Left renal pelvis (tissue), 4 donors: ENCODE data around the gene CHRNA7. TPM values are rescaled to one million over a fixed set of nuclear protein-coding genes. Genes with fewer than 3 reads are reported as not detected.
A peak's percentile ranks its signal among the peaks of the same experiment; 100 is the strongest.

ENCODE experiments used
- DNase-seq, 4 donors: peaks; one replicate each; pipeline ENCODE4 v3.0.0-alpha.2; 2013; ENCODE audit warnings: low read depth in 4 of 4, low spot score in 3 of 4
- polyA plus RNA-seq, 4 donors: library from polyadenylated mRNA; unstranded; fragments of 120-200 nt; gene quantifications; one replicate each; pipeline ENCODE4 v1.2.1, GENCODE V29; 2013; ENCODE audit not compliant: insufficient read length in 4 of 4

CHRNA7 gene
- polyA plus RNA-seq, 4 donors: 9.8 to 34.0 (median 13.7) TPM

DNA sequence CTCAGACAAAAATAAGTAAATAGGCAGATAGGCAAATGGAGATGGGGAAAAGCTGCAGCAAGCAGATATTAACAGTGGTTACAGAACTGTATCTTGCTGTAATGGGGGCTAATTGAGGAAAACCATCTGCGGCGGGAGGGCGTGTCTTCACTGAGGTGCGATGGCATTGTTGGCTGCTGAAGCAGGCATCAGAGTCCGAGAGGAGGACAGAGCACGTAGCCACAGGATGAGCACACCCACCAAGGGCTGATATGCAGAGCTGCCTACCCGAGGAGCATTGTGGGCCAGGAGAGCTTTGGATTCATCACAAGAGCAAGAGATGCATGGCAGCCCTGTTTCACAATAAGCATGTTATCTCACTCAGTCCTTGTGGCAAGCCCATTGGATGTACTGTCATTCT is 30.4 kb downstream of the CHRNA7 start:
- DNase-seq: no peak

DNA sequence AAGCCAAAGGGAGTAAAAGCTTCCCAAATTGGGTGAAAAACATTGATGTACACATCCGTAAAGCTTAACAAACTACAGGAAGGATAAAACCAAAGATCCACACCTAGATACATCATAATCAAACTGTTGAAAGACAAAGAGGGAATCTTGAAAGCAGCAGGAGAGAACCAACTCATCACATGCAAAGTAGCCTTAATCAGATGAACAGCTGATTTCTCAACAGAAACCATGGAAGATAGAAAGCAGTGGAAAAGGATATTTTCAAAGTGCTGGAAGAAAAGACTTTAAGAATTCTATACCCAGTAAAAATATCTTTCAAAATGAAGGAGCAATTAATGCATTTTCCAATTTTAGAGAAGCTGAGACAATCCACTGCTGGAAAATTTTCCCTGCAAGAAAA is 36.8 kb downstream of the CHRNA7 start:
- no peak for DNase-seq

DNA sequence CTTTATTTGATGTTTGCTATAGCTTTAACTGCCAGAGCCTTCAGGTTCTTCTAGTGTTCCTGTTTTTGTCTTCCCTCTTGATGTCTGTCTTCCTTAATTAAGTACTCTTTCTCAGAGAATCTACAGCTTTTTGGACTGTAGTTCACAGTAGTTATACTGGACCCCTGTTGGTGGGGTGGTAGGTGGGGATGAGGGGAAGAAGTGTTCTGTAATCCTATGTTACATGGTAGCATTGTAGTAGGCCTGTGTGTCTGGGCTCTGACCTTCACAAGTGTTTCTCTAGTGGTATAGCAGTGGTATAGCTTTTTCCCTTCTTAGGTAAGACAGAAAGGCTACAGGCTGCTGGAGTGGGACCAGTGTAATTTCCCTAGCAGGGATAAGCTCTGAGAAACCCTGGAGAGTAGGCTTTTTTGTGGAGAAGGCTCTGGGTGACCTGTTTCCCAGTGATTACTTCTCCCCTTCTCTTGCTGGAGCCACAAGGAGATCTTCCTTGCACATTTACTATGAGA is 59.6 kb downstream of the CHRNA7 start:
- DNase-seq: no peak

DNA sequence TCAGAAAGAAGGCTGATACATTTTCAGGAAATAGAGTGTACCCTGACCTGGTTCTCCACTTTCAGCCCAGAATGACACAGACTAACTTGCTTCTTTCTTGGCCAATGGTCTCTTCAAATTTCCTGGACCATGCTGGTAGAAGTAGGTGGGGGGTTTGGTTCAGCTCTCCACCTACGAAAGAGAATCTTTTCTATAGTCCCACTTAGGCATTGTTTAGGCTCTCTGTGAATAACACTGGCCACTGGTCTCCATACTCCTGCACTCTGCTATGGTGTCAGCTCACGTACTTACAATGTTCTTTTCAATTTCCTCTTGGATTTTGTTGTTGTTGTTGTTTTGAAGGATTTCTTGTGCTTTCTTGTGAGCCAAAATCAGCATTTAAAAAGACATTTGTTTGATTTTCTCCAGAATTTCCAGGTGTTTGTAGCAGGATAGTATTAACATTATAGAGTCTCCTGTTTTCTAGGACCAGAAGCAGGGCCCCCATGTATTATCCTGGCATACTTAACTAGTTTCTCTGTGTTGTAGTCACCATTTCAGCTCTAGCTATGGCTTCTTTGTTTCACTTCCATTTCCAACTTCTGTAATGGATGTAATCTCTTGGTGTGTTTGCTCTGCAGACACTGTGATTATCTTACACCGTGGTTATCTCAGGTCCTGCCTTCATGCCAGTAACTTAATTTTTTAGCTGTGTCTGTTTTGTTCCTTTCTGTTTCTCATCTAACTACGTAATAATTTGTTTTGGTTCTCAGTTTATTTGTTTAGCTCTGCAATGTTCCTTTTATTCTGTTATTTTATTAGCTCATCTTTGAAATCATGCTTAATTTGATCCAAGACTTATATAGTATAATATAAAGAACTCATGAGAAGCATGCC is 61.4 kb downstream of the CHRNA7 start:
- DNase-seq: no peak

DNA sequence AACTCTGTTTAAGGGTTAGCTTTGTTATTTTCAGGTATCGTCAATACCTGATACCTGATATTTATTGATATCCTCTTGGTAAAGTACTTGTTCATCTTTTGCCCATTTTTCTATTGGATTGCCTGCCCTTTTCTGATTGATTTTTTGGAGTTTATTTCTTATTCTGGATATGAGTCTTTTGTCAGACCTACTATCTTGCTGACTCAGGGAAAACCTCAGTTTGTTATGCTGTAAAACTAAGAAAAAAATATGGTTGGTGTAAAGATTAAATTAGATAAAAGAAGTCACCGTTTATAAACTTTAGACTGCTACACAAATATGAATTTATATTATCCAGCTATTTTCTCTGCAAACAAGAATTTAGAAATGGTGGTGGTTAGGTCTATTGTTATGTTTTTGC is 65.9 kb downstream of the CHRNA7 start:
- DNase-seq: no peak

DNA sequence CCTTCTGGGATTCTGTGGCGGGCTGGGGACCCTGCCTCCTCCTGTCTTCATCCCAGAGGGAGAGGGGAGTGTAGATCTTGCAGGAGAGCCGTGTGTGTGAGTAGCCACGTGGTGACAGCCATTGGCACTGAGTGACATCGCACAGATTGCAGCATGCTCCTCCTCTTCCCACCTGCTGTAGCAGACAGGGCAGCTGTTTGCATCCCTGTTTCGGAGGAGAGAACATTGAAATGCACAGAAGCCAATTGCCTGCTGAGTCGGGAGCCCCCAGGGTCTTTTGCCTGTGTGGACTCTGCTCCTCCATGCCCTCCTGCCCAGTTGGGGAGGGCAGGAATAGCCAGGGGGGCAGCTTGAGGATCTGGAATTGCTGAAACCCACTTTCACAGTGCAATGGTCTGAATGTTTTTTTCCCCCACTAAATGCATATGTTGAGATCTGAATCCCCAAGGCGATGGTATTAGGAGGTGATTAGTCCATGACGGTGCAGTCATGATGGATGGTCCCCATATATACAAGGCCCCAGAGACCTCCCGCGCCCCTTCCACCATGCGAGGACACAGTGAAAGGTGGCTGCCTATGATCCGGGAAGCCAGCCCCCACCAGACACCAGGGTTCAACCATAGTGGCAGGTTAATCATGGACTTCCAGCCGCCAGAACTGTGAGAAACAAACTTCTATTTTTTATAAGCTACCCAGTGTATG is 66.8 kb downstream of the CHRNA7 start:
- no peak for DNase-seq

DNA sequence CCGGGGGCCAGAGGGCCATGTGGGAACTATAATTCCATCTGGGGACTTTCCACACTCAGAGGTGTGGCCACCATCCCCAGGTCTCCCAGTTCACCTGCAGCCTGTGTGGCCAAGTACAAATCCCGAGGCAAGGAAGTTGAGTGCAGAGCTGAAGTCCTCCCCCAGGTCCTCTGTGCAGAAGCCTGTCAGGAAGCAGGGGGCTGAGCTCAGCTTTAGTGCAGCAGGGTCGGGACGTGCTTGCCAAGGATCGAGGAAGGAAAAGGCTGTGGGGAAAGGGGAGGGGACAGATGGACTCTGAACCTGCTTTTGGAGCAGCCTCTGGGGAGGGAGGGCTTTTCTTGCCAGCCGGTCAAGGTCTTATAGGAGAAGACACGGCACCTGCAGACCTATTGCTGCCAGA is 67.7 kb downstream of the CHRNA7 start:
- peak in 1 of 4 donors; percentile 22 for DNase-seq

DNA sequence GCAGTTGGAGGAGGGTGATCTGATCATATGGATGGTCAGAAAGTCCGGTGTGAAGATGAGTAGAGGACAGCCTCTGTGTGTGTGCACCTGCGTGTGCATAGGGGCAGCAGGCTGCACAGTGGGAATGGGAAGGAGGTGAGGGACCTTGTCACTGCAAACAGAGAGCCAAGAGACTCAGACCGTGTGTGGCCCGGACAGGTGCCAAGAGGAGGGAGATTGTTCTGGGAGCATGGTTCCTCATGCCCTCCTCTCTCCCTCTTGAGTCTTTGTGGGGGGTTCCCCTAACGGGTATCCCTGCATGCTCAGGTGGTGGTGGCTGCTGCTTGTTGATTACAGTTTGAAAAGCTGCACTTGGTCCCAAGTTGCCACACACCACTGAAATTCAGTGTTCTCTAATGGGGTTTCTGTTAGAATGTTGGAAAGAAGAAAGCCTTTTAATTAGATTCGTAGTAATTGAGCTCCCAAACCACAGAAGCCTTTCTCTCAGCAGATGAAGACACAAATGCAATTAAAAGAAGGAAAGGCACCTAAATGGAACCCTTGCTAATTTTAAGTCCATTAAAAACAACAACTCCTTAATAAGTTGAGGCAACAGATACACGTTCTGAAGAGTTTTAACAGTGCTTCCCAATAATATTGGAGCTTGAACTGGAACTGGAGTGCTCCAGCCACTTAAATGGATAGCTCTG is 68.9 kb downstream of the CHRNA7 start:
- no peak for DNase-seq

DNA sequence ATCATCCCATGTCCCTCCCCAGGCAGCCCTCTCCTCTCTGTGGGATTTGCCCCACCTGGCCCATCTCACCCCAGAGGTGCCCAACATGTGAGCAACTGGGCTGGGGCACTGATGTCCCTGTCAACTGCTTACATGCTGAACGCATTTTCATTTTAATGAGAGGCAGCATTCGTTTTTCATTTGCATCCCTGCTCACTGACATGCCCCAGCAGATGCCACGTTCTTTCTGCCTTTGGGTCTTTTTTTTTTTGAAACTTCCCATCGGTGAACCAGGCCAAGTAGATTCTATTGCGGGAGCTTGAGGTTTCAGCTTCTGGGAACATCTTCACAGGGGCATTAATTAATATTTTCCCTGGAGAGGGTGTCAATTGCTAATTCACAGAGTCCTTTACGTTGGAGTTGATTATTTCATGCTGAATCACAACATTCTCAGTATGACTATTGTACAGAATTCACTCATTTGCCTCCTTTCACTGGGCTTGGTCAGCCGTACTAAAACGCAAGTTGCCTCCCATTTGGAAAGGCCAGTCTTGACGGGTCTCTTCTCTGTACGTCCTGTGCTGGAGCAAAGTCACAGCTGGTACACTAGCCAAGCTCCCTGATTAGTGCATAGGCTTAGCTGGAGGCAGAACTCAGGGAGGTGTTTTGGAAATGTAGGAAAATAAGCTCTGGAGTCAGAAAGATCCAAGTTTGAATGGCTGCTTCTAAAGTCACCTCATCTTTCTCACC is 69.8 kb downstream of the CHRNA7 start:
- no peak for DNase-seq

DNA sequence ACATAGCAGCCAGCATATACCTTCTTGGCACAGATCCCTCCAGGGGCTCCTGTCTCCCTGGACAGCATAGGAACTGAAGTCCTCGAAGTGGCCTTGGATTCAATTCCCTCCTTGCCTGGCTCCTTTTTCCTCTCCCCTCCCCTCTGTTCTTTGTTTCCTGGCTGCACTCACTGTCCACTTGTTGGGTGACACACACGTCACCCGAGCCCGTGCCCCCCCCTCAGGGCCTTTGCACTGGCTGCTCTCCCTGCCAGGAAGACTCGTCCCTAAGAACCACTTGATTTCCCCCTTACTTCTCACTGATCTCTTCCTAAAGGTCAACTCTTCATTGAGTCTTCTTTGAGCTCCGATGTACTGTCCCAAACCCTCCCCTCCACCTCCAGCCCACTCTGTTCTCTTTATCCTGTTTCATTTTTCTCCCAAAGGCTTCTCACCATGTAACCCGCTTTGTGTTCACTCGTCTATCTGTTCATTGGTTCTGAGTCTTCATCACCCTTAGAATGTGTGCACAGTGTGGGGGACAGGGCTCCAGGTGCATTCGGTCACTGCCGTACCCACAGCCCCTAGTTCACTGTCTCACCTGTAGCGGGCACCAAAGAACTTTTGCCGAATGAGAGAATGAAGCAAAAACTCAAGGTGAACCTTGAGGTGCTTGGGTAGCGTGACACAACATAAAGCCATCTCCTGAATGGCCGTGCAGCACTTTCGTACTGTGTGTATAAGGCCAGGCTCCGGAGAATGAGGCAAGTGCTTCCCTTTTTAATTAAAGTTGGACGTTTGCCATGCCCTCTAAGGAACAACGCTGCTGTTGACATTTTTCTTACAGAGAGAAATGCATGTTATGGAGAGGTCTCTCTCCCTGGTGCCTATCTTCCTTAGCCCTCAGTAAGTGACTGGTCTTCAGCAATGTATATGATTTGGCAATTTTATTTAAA is 74.0 kb downstream of the CHRNA7 start:
- DNase-seq: no peak

DNA sequence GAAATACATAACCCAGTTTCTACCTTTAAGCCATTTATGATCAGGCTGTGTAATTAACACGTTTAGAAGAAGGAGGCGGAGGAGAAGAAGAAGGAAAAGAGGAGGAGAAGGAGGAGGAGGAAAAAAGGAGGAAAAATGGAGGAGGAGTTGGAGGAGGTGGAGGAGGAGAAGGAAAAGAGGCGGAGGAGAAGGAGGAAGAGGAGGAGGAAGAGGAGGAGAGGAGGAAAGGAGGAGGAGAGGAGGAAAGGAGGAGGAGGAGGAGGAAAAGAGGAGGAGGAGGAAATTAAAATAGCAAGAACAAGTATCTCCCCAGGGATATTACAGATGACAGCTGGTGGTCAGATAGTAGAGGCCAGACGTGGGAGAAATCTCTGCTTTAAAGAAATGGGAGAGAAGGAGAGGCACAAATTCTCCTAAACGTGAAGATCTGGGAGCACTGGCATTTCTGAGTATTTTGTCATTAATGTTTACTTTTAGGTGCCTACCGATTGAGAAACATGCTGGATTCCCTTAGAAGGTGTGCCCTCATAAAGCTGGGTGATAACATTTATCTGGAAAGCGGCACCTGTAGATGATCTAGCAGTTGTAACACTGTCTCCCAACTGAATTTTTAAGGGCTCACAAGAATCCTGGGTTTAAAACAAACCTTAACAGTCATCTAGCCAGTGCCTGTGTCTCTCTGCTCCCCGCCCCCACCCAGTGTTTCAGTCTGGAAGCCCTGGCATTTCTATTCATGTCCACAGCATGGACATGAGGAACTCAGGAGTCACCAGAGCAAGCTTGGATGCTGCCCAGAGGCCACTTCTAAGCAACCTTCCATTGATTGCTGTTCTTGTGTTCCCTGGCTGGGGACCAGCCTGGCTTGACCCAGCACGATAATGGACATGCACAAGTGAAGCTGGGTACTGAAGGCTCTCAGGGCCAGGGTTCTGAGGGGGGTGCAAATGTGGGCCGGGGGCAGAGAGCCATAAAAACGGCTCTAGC is 75.2 kb downstream of the CHRNA7 start:
- DNase-seq: no peak

DNA sequence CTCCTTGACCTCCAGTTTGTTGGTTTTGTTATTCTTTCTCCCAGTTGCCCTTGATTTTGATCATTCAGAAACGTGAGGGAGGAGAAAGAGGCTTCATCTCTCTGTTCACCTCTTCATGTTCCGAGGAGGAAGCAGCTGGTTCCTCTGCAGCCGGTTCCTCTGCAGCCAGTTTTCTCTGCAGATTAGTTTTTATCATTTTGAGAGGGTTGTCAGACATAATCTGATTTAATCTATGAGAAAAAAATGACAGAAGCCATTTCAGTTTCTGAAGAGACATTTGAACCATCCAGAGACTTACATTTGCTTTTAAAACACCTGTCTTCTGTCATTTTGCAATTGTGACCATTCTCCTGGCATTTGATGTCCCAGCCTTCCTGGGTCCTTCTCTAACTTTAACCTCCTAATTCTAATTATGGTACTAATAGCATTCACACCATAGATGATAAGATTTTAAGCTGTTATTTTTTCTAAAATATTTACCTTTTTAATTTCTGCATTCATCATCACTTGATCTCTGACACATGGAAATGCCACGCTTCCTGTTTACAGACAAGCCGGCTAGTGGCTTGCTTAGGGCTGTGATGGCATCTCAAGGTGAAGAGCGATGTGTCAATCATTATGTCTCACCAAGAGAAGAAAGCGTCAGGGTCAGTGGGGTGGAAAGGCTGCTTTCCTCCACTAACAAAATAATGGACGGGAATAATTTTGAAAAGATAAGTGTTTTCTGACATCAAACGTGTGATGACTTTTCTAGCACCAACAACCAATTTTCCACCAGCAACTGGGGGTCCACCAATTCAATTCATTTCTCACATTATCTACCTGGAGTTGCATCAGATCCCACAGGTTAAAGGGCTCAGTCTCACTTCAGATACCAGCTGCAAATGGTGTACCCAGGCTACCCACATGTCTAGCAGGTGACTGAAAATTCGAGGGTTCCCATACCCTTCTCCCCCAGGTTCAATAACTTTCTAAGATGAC is 76.4 kb downstream of the CHRNA7 start:
- no peak for DNase-seq

DNA sequence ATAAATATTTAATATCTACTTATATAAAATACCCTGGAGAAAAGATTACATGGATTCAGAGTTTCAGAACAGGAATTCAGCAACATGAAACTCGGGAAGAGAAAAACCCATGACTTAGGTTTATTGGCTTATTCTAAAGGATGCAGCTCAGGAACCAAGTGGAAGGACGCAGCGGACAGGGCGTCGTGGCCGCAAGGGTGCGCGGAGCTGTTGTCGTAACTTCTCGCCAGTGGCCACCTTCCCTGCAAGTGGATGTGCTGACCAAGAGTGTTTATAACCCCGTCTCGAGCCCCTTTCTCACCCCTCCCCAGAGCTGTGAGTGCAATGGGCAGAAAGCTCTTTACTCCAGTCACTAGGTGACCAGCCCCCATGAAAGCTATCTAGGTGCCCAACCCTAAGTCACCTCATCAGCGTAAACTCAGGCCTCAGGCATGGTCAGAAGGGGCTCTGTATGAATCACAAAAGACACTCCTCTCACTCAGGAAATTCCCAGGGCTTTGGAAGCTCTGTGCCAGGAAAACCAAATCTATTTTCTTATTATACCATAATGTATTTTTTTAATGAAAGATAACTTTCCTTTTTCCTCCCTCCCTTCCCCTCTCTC is 77.3 kb downstream of the CHRNA7 start:
- DNase-seq: no peak

DNA sequence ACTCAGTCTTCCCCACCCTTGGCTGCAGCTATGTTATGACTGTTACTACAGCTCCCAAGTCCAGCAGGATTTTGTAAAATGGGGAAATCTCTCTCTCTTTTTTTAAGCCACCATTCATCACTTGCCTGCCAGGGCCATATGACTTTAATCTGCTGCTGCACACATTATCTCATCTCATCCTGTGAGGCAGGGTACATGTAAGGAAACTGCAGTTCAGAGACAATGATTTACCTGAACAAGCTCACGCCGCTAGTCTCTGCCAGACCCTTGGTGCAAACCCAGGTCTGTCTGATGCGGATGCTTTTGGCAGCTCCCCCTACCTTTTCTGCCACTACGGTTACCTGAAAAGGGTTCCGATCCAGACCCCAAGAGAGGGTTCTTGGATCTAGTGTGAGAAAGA is 78.3 kb downstream of the CHRNA7 start:
- DNase-seq: no peak

DNA sequence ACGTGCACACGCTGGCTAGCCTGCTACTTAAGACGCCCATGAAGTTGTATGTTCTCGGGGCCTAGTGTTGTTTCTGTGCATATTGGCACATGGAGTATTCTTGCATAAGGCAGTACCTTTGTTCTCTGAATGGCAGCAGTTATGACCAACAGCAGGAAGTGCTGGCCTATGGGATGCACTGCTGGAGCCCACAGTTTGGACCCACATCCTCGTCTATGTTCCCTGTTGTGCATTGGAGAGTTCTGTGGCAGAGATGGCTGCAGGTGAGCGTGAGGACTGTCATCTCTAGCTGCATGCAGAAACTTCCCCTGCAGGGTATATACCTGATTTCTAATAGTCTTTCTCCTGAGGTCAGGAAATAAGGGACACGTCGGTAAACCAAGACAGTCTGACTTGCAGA is 81.8 kb downstream of the CHRNA7 start:
- DNase-seq: no peak

DNA sequence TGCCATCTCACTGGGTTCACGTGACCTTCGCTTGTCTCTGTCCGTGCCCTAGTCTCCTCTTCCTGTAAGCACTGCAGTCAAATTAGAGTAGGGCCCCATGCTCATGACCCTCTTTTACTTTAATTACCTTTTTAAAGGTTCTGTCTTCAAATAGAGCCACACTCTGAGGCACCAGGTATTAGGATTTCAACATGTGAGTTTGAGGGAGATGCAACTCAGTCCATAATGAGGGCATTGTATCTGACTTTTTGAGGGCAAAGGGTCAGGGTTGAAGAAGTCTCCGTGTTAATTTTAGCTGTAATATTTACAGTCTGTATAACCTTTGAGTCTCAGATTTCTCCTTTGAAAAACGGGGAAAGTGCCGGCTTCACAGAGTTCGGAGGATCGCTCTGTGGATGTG is 82.9 kb downstream of the CHRNA7 start:
- DNase-seq: no peak

DNA sequence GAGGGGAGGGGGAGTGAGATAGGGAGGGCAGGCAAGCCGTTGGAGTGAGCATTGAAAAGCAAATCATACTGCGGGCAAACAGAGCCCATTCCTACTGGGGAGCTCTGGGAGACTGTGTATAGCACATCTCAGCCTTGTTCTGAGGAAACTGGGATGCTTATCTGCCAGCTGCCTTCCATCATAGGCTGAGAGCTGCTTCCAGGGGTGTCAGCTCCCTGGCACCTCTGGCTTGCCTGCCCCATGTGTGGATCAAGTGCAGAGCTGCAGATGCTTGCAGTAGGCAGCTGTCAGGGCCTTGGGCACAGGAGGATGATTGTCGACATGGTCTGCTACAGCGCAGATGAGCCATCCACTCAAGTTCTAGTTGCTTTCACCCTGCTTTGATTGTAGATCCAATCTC is 86.8 kb downstream of the CHRNA7 start:
- no peak for DNase-seq
